SK-N-SH (cell line): ENCODE results near the gene ZCCHC17. TPM values are rescaled to one million over a fixed set of nuclear protein-coding genes. Genes with fewer than 3 reads are reported as not detected.

Experiments used
- CTCF ChIA-PET: fragments of 300-600, 350-600 bp; formaldehyde crosslinking; extraction: SDS; loops from one replicate; lab custom pipeline; 2021; lab: Yijun Ruan, JAX
- POLR2A ChIA-PET: fragments of 350-600 bp; sonication (Branson Sonifier 250); formaldehyde crosslinking; extraction: SDS; loops from one replicate; lab custom pipeline; 2020; ENCODE audit warnings: antibody characterized with exemption, inconsistent platforms; lab: Yijun Ruan, JAX
- DNase-seq: peaks from one replicate; pipeline ENCODE4 v3.0.0; 2012
- H2AFZ ChIP-seq: fragments of 200-600 bp; sonication (generic); 2 replicates; pipeline ENCODE4 v1.8.1; 2016; ENCODE audit warnings: antibody characterized with exemption, mild to moderate bottlenecking, low read depth
- H3F3A ChIP-seq: fragments of 200-600 bp; sonication (generic); replicated peaks from 2 replicates; pipeline ENCODE3; 2016; ENCODE audit warnings: antibody characterized with exemption, mild to moderate bottlenecking; ENCODE audit not compliant: insufficient read depth
- H3K27ac ChIP-seq, 2 experiments: fragments of 200-500 bp in 1 of 2; fragments of 200-600 bp in 1 of 2; sonication (Bioruptor generic) in 1 of 2; sonication (generic), shearing (Covaris generic) in 1 of 2; 2 replicates each; pipeline versions ENCODE4 v1.5.1 to v1.6.1; 2014 to 2016; ENCODE audit warnings: low read depth in 2 of 2, inconsistent platforms in 1 of 2, low read length in 1 of 2, mild to moderate bottlenecking in 1 of 2, mixed read lengths in 1 of 2
- H3K27me3 ChIP-seq: fragments of 200-600 bp; sonication (generic), shearing (Covaris generic); 2 replicates; pipeline ENCODE4 v1.6.1; 2016; ENCODE audit warnings: mixed run types; ENCODE audit not compliant: insufficient read depth
- H3K36me3 ChIP-seq, 2 experiments: fragments of 200-500 bp in 1 of 2; fragments of 200-600 bp in 1 of 2; sonication (Bioruptor generic) in 1 of 2; sonication (generic) in 1 of 2; replicated peaks in 1 of 2; 2 replicates each; pipeline versions ENCODE3 to v1.5.1; 2014 to 2016; ENCODE audit warnings: low read length in 1 of 2, mild to moderate bottlenecking in 1 of 2; ENCODE audit not compliant: insufficient read depth in 2 of 2, control insufficient read depth in 1 of 2
- H3K4me1 ChIP-seq, 2 experiments: fragments of 200-500 bp in 1 of 2; fragments of 200-600 bp in 1 of 2; sonication (Bioruptor generic) in 1 of 2; sonication (generic), shearing (Covaris generic) in 1 of 2; 2 replicates each; pipeline versions ENCODE4 v1.5.1 to v1.6.1; 2014 to 2016; ENCODE audit warnings: low read depth in 1 of 2, low read length in 1 of 2, mixed run types in 1 of 2; ENCODE audit not compliant: insufficient read depth in 2 of 2, control insufficient read depth in 1 of 2
- H3K4me2 ChIP-seq: fragments of 200-600 bp; sonication (generic), shearing (Covaris generic); 2 replicates; pipeline ENCODE4 v1.6.1; 2017; ENCODE audit warnings: mixed run types
- H3K4me3 ChIP-seq, 2 experiments: fragments of 200-500 bp in 1 of 2; fragments of 200-600 bp in 1 of 2; sonication (Bioruptor generic) in 1 of 2; sonication (generic), shearing (Covaris generic) in 1 of 2; 2 replicates each; pipeline versions ENCODE4 v1.5.1 to v1.8.1; 2014 to 2016; ENCODE audit warnings: low read depth in 2 of 2, inconsistent platforms in 1 of 2, low read length in 1 of 2, mild to moderate bottlenecking in 1 of 2, mixed read lengths in 1 of 2, moderate library complexity in 1 of 2
- H3K79me2 ChIP-seq: fragments of 200-600 bp; sonication (generic); 2 replicates; pipeline ENCODE4 v1.8.1; 2017; ENCODE audit warnings: mild to moderate bottlenecking; ENCODE audit not compliant: insufficient read depth
- H3K9ac ChIP-seq: fragments of 200-600 bp; sonication (generic); 2 replicates; pipeline ENCODE4 v1.6.1; 2017; ENCODE audit warnings: mixed run types
- H3K9me2 ChIP-seq: fragments of 200-600 bp; sonication (generic); 2 replicates; pipeline ENCODE4 v1.6.1; 2017; ENCODE audit warnings: mixed run types
- H3K9me3 ChIP-seq: fragments of 200-600 bp; sonication (generic); 2 replicates; pipeline ENCODE4 v1.6.1; 2017; ENCODE audit warnings: mixed run types, mild to moderate bottlenecking, moderate library complexity
- H4K20me1 ChIP-seq: fragments of 200-600 bp; sonication (generic); 2 replicates; pipeline ENCODE4 v1.6.1; 2017; ENCODE audit warnings: mild to moderate bottlenecking, mixed run types; ENCODE audit not compliant: insufficient read depth
- CHD2 ChIP-seq: fragments of 150-350 bp; IDR thresholded peaks from 2 replicates; pipeline ENCODE4 v1.6.1; 2018; ENCODE audit warnings: low read length; ENCODE audit not compliant: partially characterized antibody
- ELF1 ChIP-seq: IDR thresholded peaks from 2 replicates; pipeline ENCODE4 v1.4.0; 2012
- EP300 ChIP-seq, 2 experiments: IDR thresholded peaks; 2 replicates each; pipeline versions ENCODE4 v1.4.0 to v1.6.1; 2012; ENCODE audit warnings: borderline replicate concordance in 1 of 2, low read depth in 1 of 2, low read length in 1 of 2
- FOXJ3 ChIP-seq: sonication (generic); formaldehyde crosslinking; IDR thresholded peaks from 2 replicates; pipeline ENCODE4 v1.5.1; 2020; ENCODE audit warnings: mild to moderate bottlenecking, missing genetic modification reagents
- GABPA ChIP-seq: IDR thresholded peaks from 2 replicates; pipeline ENCODE4 v1.4.0; 2012; ENCODE audit warnings: low read depth, mild to moderate bottlenecking
- GATA2 ChIP-seq: sonication (generic); formaldehyde crosslinking; IDR thresholded peaks from 2 replicates; pipeline ENCODE4 v1.5.0; 2020; ENCODE audit warnings: mild to moderate bottlenecking, missing genetic modification reagents
- JUND ChIP-seq: IDR thresholded peaks from 2 replicates; pipeline ENCODE4 v1.4.0; 2012
- MAX ChIP-seq: IDR thresholded peaks from 2 replicates; pipeline ENCODE4 v1.4.0; 2012; ENCODE audit warnings: low read depth
- MXI1 ChIP-seq: IDR thresholded peaks from 2 replicates; pipeline ENCODE4 v1.6.1; 2012; ENCODE audit warnings: mild to moderate bottlenecking, low read depth, low read length, improper control_type of control experiment
- NFIC ChIP-seq: IDR thresholded peaks from 2 replicates; pipeline ENCODE4 v1.4.0; 2012; ENCODE audit warnings: borderline replicate concordance
- NRF1 ChIP-seq: IDR thresholded peaks from 2 replicates; pipeline ENCODE4 v1.6.1; 2012; ENCODE audit warnings: low read depth, mild to moderate bottlenecking, low read length
- PBX3 ChIP-seq: IDR thresholded peaks from 2 replicates; pipeline ENCODE4; 2012
- RCOR1 ChIP-seq: fragments of 150-350 bp; IDR thresholded peaks from 2 replicates; pipeline ENCODE4 v1.6.1; 2017; ENCODE audit warnings: antibody characterized with exemption, low read length
- REST ChIP-seq: IDR thresholded peaks from 2 replicates; pipeline ENCODE4 v1.6.1; 2012; ENCODE audit warnings: mild to moderate bottlenecking, low read depth, low read length, moderate library complexity
- RFX5 ChIP-seq: IDR thresholded peaks from 2 replicates; pipeline ENCODE4 v1.6.1; 2012; ENCODE audit warnings: mild to moderate bottlenecking, improper control_type of control experiment, low read length
- RXRA ChIP-seq: IDR thresholded peaks from 2 replicates; pipeline ENCODE4 v1.4.0; 2012; ENCODE audit warnings: low read depth, mild to moderate bottlenecking, borderline replicate concordance
- SIN3A ChIP-seq: IDR thresholded peaks from 2 replicates; pipeline ENCODE4 v1.6.1; 2012; ENCODE audit warnings: low read depth, mild to moderate bottlenecking, low read length, moderate library complexity, borderline replicate concordance
- TCF12 ChIP-seq: IDR thresholded peaks from 2 replicates; pipeline ENCODE4 v1.4.0; 2012
- TEAD4 ChIP-seq: IDR thresholded peaks from 2 replicates; pipeline ENCODE4 v1.4.0; 2012; ENCODE audit warnings: mild to moderate bottlenecking, borderline replicate concordance; ENCODE audit not compliant: insufficient read depth
- USF2 ChIP-seq: fragments of 150-350 bp; IDR thresholded peaks from 2 replicates; pipeline ENCODE4 v1.6.1; 2017; ENCODE audit warnings: antibody characterized with exemption, low read length, low read depth, borderline replicate concordance
- YY1 ChIP-seq: IDR thresholded peaks from 2 replicates; pipeline ENCODE4 v1.4.0; 2012; ENCODE audit warnings: low read depth, mild to moderate bottlenecking
- ZBTB33 ChIP-seq: IDR thresholded peaks from 2 replicates; pipeline ENCODE4 v1.4.0; 2012; ENCODE audit warnings: low read depth, borderline replicate concordance
- WGBS: methylation state at CpG from one replicate; pipeline ENCODE4 v1.1.6; 2017; ENCODE audit warnings: low lambda C conversion rate; 5-methylcytosine and 5-hydroxymethylcytosine counted together
- polyA plus RNA-seq, 3 experiments: library from polyadenylated mRNA; depleted of rRNA; stranded (reverse); fragments of >200 nt; gene quantifications; 2 replicates each; pipeline ENCODE4 v1.2.3, GENCODE V29; 2012

Gene ZCCHC17
- polyA plus RNA-seq, 1 of the 3 experiments (the other 2 are of a cell fraction), result 25.8 TPM

GRCh38 chr1:31345635-31346034 is 48.8 kb downstream of the ZCCHC17 start:
- ChIA-PET CTCF (no interaction called here), POLR2A (no interaction called here)
- no peaks in the 10 kb centered on the region for H3K9me3 ChIP-seq
- H3K27ac ChIP-seq, result no peak overlapping the region
- H3K36me3 ChIP-seq, result peaks cover 4 to 20% of the 10 kb centered on the region in 2 experiments
- no peaks in the 10 kb centered on the region for H3K27me3 ChIP-seq
- no peaks in the 10 kb centered on the region for H3K9me2 ChIP-seq
- no peak overlapping the region for H3K4me2 ChIP-seq
- 100% methylated on average over 2 of the region's 2 CpGs for WGBS
- no peaks in the 10 kb centered on the region for H4K20me1 ChIP-seq
- H3F3A ChIP-seq, result no peaks in the 10 kb centered on the region
- no peak for DNase-seq
- no peak overlapping the region for H2AFZ ChIP-seq
- H3K79me2 ChIP-seq, result no peaks in the 10 kb centered on the region
- no peak overlapping the region for H3K9ac ChIP-seq
- TF ChIP-seq GABPA (no peak), RXRA (no peak), RCOR1 (no peak), ELF1 (no peak), MAX (no peak), USF2 (no peak), JUND (no peak), CHD2 (no peak), GATA2 (CRISPR knock-in tag) (no peak), REST (no peak)
- H3K4me3 ChIP-seq, result no peak overlapping the region
- H3K4me1 ChIP-seq, result no peaks in the 10 kb centered on the region

GRCh38 chr1:31346785-31347184 is 50.0 kb downstream of the ZCCHC17 start:
- no peaks in the 10 kb centered on the region for H3F3A ChIP-seq
- H3K4me2 ChIP-seq, result no peak overlapping the region
- H4K20me1 ChIP-seq, result no peaks in the 10 kb centered on the region
- ChIA-PET CTCF (interaction anchor here (0.6 to 1.4 kb wide), 2 partner anchors 166 kb away, joined by 3 to 5 read pairs; no protein-coding TSS in a partner anchor), POLR2A (no interaction called here)
- no peaks in the 10 kb centered on the region for H3K27me3 ChIP-seq
- DNase-seq, result no peak
- no peak overlapping the region for H3K4me3 ChIP-seq
- H3K9ac ChIP-seq, result no peak overlapping the region
- no peaks in the 10 kb centered on the region for H3K79me2 ChIP-seq
- no peak overlapping the region for H3K27ac ChIP-seq
- H3K4me1 ChIP-seq, result no peaks in the 10 kb centered on the region
- H2AFZ ChIP-seq, result no peak overlapping the region
- no peaks in the 10 kb centered on the region for H3K9me3 ChIP-seq
- no peaks in the 10 kb centered on the region for H3K9me2 ChIP-seq
- H3K36me3 ChIP-seq, result peaks cover 7 to 20% of the 10 kb centered on the region in 2 experiments
- TF ChIP-seq EP300 (IDR thresholded peaks at IDR 0.05; ENCODE audit: borderline replicate concordance in 1 of 2, low read depth in 1 of 2, low read length in 1 of 2), result no peak
- TF ChIP-seq SIN3A, result no peak
- no peak for TF ChIP-seq TCF12
- no peak for TF ChIP-seq MAX
- TF ChIP-seq RFX5, result no peak
- no peak for TF ChIP-seq ZBTB33
- no peak for TF ChIP-seq RCOR1
- no peak for TF ChIP-seq TEAD4
- no peak for TF ChIP-seq NRF1
- TF ChIP-seq YY1, result no peak
- no peak for TF ChIP-seq RXRA
- no peak for TF ChIP-seq MXI1
- TF ChIP-seq FOXJ3 (CRISPR knock-in tag), result no peak
- TF ChIP-seq NFIC, result no peak
- TF ChIP-seq GABPA, result no peak
- TF ChIP-seq JUND, result no peak
- no peak for TF ChIP-seq PBX3
